ENCODE data around the gene HCFC1R1. TPM values are rescaled to one million over a fixed set of nuclear protein-coding genes. Genes with fewer than 3 reads are reported as not detected.

HCFC1R1 gene
- total and polyA plus RNA-seq, 2 donors (not counting 1 experiment from before 2014, with no cell fraction given): 17.9 to 24.8 TPM

- Histone ChIP-seq H3K9me3 (ENCODE audit: control extremely low read depth in 1 of 3, control insufficient read depth in 2 of 3, insufficient read depth in 1 of 3, low read length in 2 of 3) (peaks cover 0 to 23% (median 0%) of the 10 kb centered on the region in 3 donors), H4K20me1 (ENCODE audit: control insufficient read depth, insufficient read depth, low read length, poor library complexity, severe bottlenecking) (no peaks in the 10 kb centered on the region), H3K79me2 (ENCODE audit: control insufficient read depth, insufficient read depth, low read length) (no peaks in the 10 kb centered on the region), H2AFZ (ENCODE audit: insufficient read depth, low read depth, low read length, poor library complexity, severe bottlenecking) (peak within 1 kb of the TSS; percentile 58), H3K36me3 (replicated peaks in 1 of 2; ENCODE audit: control extremely low read depth in 1 of 2, control insufficient read depth in 1 of 2, extremely low read depth in 1 of 2, insufficient read depth in 2 of 2, low read length in 1 of 2) (no peaks in the 10 kb centered on the region), H3K27ac (ENCODE audit: low read length in 2 of 2) (no peak within 1 kb of the TSS), H3K4me1 (ENCODE audit: control insufficient read depth in 2 of 2, insufficient read depth in 2 of 2, low read length in 2 of 2) (peaks cover 21% of the 10 kb centered on the region in 2 donors), H3K4me2 (replicated peaks; ENCODE audit: low read depth, low read length, poor library complexity, severe bottlenecking) (peak within 1 kb of the TSS; percentile 100), H3K9ac (ENCODE audit: low read length) (peak within 1 kb of the TSS; percentile 67), H3K27me3 (replicated peaks in 1 of 4; ENCODE audit: control extremely low read depth in 1 of 4, control insufficient read depth in 3 of 4, insufficient read depth in 4 of 4, low read length in 3 of 4) (peaks cover 0 to 68% (median 34%) of the 10 kb centered on the region in 4 experiments), H3K4me3 (ENCODE audit: control extremely low read depth in 1 of 5, extremely low read depth in 1 of 5, insufficient read depth in 1 of 5, low read depth in 2 of 5, low read length in 4 of 5) (peak within 1 kb of the TSS in 4 of 5 experiments; percentile 45 to 72 (median 56))
- peaks cover 30% of the 10 kb centered on the region for H3K27me3 Mint-ChIP-seq
- DNase-seq (peak; percentile 78), ATAC-seq (ENCODE audit: low read depth) (peak; percentile 83)
- under 1% methylated on average over 86 of the region's 86 CpGs for WGBS (ENCODE audit: insufficient coverage)
- peaks cover 11% of the 10 kb centered on the region for H3K4me1 Mint-ChIP-seq
- peak within 1 kb of the TSS; percentile 81 for H3K4me3 Mint-ChIP-seq
- intact Hi-C loops (cut with micrococcal nuclease): loop anchor here (5.0 kb wide), 1 partner anchor 126 kb away; no protein-coding TSS in a partner anchor
- ChIA-PET CTCF (interaction anchor here (5.3 kb wide), 1 partner anchor 13 kb away, joined by 35 read pairs; no protein-coding TSS in a partner anchor), POLR2A (interaction anchor here (1.0 kb wide), 2 partner anchors 14 to 18 kb away, joined by 3 to 4 read pairs; no protein-coding TSS in a partner anchor)
- no peak within 1 kb of the TSS for H3K27ac Mint-ChIP-seq
- no peak for TF ChIP-seq CTCF (IDR thresholded peaks at IDR 0.05)
- H3K9me3 Mint-ChIP-seq (ENCODE audit: insufficient read depth): no peaks in the 10 kb centered on the region
Observed at GRCh38 chr16:3045758-3046640, 22.3 kb upstream of the HCFC1R1 start, which contains the start of gene MMP25. Gene MMP25, plus strand, starts transcription at chr16:3046561. Its CDS starts 357 bp downstream, at chr16:3046918.

GRCh38 chr16:3044708-3045107, 21.0 kb upstream of the HCFC1R1 start:
- CTCF ChIA-PET: interaction anchor here (5.3 kb wide), 1 partner anchor 12 kb away, joined by 35 read pairs; no protein-coding TSS in a partner anchor
- Histone ChIP-seq H3K4me1 (ENCODE audit: control insufficient read depth in 2 of 2, insufficient read depth in 2 of 2, low read length in 2 of 2) (peaks cover 21% of the 10 kb centered on the region in 2 donors), H4K20me1 (ENCODE audit: control insufficient read depth, insufficient read depth, low read length, poor library complexity, severe bottlenecking) (no peaks in the 10 kb centered on the region), H3K4me3 (ENCODE audit: control extremely low read depth in 1 of 5, extremely low read depth in 1 of 5, insufficient read depth in 1 of 5, low read depth in 2 of 5, low read length in 4 of 5) (no peak overlapping the region), H3K27ac (ENCODE audit: low read length in 2 of 2) (no peak overlapping the region), H2AFZ (ENCODE audit: insufficient read depth, low read depth, low read length, poor library complexity, severe bottlenecking) (no peak overlapping the region), H3K79me2 (ENCODE audit: control insufficient read depth, insufficient read depth, low read length) (no peaks in the 10 kb centered on the region), H3K9me3 (ENCODE audit: control extremely low read depth in 1 of 3, control insufficient read depth in 2 of 3, insufficient read depth in 1 of 3, low read length in 2 of 3) (peaks cover 0 to 23% (median 0%) of the 10 kb centered on the region in 3 donors), H3K36me3 (replicated peaks in 1 of 2; ENCODE audit: control extremely low read depth in 1 of 2, control insufficient read depth in 1 of 2, extremely low read depth in 1 of 2, insufficient read depth in 2 of 2, low read length in 1 of 2) (no peaks in the 10 kb centered on the region), H3K9ac (ENCODE audit: low read length) (no peak overlapping the region), H3K27me3 (replicated peaks in 1 of 4; ENCODE audit: control extremely low read depth in 1 of 4, control insufficient read depth in 3 of 4, insufficient read depth in 4 of 4, low read length in 3 of 4) (peaks cover 0 to 73% (median 32%) of the 10 kb centered on the region in 4 experiments), H3K4me2 (replicated peaks; ENCODE audit: low read depth, low read length, poor library complexity, severe bottlenecking) (no peak overlapping the region)
- intact Hi-C loops (cut with micrococcal nuclease): loop anchor here (5.0 kb wide), 1 partner anchor 128 kb away; no protein-coding TSS in a partner anchor
- DNase-seq (no peak), ATAC-seq (ENCODE audit: low read depth) (no peak)
- Mint-ChIP-seq H3K4me1 (peaks cover 11% of the 10 kb centered on the region), H3K4me3 (peak overlapping the region; percentile 50), H3K9me3 (ENCODE audit: insufficient read depth) (no peaks in the 10 kb centered on the region), H3K27me3 (peaks cover 34% of the 10 kb centered on the region), H3K27ac (no peak overlapping the region)
- TF ChIP-seq CTCF (IDR thresholded peaks at IDR 0.05) (no peak), EZH2 (IDR thresholded peaks at IDR 0.05; ENCODE audit: borderline replicate concordance, insufficient read depth, low read depth, low read length, poor library complexity, severe bottlenecking) (no peak)
- POLR2A ChIA-PET: interaction anchor here (0.6 kb wide), 1 partner anchor 247 kb away, joined by 4 read pairs; no protein-coding TSS in a partner anchor
- 87% methylated on average over 4 of the region's 6 CpGs for WGBS (ENCODE audit: insufficient coverage)
